OCI-LY3 (cell line): ENCODE data around the gene GRIP2.

ENCODE experiments used
- EZH2phosphoT487 ChIP-seq: fragments of 200-600 bp; shearing (Covaris generic); IDR thresholded peaks from 2 replicates; pipeline ENCODE4 v1.6.1; 2018; ENCODE audit warnings: antibody characterized with exemption, mixed run types, low read depth
- TF ChIP-seq, protein P1 (sequence below): fragments of 200-600, 300-600 bp; sonication (generic); IDR thresholded peaks from 2 replicates; pipeline ENCODE4 v1.5.1; 2014; ENCODE audit warnings: antibody characterized with exemption, low read length, low read depth

DNA sequence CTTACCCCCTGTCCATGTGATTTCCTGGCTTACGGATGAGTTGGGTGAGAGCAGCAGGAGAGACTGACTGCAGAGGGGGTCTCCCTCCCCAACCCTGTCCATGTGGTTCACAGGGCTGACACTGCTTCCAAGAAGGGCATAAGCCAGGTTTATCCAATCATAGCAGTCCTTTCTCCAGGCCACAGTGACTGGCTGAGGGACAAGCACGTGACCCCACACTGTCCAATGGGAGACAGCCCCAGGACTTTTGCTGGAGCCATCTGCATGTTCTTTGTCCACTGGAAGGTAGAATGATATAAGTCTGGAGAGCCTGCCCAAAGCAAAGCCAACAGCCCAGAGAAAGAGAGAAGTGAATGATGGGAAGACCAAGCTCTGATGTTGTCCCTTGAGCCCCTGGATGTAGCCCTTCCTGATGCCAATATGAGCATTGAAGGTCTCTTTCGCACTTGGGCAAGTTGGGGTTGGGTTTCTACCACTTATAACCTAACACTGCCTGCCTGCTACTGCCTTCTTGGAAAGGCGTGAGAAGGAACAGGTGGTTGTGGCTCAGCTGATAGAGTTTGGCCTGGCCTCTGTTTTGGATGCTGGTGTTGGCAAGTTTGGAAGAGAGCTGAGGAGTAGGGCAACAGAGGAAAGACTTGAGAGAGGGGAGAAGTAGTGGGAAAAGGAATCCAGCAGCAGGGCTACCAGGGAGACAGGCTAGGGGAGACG is 41.3 kb upstream of the GRIP2 start:
- TF ChIP-seq, protein P1, sequence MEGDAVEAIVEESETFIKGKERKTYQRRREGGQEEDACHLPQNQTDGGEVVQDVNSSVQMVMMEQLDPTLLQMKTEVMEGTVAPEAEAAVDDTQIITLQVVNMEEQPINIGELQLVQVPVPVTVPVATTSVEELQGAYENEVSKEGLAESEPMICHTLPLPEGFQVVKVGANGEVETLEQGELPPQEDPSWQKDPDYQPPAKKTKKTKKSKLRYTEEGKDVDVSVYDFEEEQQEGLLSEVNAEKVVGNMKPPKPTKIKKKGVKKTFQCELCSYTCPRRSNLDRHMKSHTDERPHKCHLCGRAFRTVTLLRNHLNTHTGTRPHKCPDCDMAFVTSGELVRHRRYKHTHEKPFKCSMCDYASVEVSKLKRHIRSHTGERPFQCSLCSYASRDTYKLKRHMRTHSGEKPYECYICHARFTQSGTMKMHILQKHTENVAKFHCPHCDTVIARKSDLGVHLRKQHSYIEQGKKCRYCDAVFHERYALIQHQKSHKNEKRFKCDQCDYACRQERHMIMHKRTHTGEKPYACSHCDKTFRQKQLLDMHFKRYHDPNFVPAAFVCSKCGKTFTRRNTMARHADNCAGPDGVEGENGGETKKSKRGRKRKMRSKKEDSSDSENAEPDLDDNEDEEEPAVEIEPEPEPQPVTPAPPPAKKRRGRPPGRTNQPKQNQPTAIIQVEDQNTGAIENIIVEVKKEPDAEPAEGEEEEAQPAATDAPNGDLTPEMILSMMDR: no peak
- TF ChIP-seq EZH2phosphoT487: no peak
